ENCODE results near the gene ACOXL.
"Not testable (repeated sequence)": the region's sequence is repeated elsewhere in the genome, so short reads cannot be mapped to it uniquely, and the experiment has no call there.

GRCh38 chr2:110698253-110698652 lies 34.1 kb upstream of the ACOXL start:
- TF ChIP-seq CTCF (IDR thresholded peaks at IDR 0.05; ENCODE audit: control extremely low read depth in 1 of 3, insufficient read depth in 1 of 3, low read depth in 1 of 3, low read length in 3 of 3); EZH2 (IDR thresholded peaks at IDR 0.05; ENCODE audit: low read depth, low read length, severe bottlenecking); POLR2A (IDR thresholded peaks at IDR 0.05; ENCODE audit: control extremely low read depth in 1 of 2, low read depth in 2 of 2, low read length in 2 of 2); POLR2AphosphoS5 (IDR thresholded peaks at IDR 0.05; ENCODE audit: low read depth, low read length); SP2 (IDR thresholded peaks at IDR 0.05; ENCODE audit: low read length): not testable (repeated sequence)
